WI38 (cell line): ENCODE data around the gene RPL18.

ENCODE experiments used
- H3K4me3 ChIP-seq: 2 replicates; pipeline ENCODE4 v1.5.1; 2011; ENCODE audit warnings: low read depth, mild to moderate bottlenecking, control low read depth, low read length
- CTCF ChIP-seq: IDR thresholded peaks from 2 replicates; pipeline ENCODE4 v1.5.1; 2012; ENCODE audit warnings: low read depth, mild to moderate bottlenecking, control low read depth, low read length

Gene RPL18

GRCh38 chr19:48598996-48599700, 19.8 kb downstream of the RPL18 start:
- TF ChIP-seq CTCF, result no peak
- H3K4me3 ChIP-seq, result no peak overlapping the region

- no peak for TF ChIP-seq CTCF
- no peak overlapping the region for H3K4me3 ChIP-seq
Measured at GRCh38 chr19:48596679-48597465, 22.1 kb downstream of the RPL18 start.

- H3K4me3 ChIP-seq, result no peak overlapping the region
- no peak for TF ChIP-seq CTCF
Measured at GRCh38 chr19:48596237-48596636, 22.7 kb downstream of the RPL18 start.

GRCh38 chr19:48595833-48596232, 23.1 kb downstream of the RPL18 start:
- H3K4me3 ChIP-seq, result no peak overlapping the region
- TF ChIP-seq CTCF, result no peak

- no peak overlapping the region for H3K4me3 ChIP-seq
- TF ChIP-seq CTCF, result no peak
Measured at GRCh38 chr19:48595171-48595570, 23.8 kb downstream of the RPL18 start.

- no peak overlapping the region for H3K4me3 ChIP-seq
- TF ChIP-seq CTCF, result no peak
Measured at GRCh38 chr19:48591021-48591420, 28.0 kb downstream of the RPL18 start.
